ENCODE measurements around the gene CARD19. TPM values are rescaled to one million over a fixed set of nuclear protein-coding genes. Genes with fewer than 3 reads are reported as not detected.

CARD19 gene
- total RNA-seq, 1 experiment from 2014 or later = 33.3 TPM

DNA sequence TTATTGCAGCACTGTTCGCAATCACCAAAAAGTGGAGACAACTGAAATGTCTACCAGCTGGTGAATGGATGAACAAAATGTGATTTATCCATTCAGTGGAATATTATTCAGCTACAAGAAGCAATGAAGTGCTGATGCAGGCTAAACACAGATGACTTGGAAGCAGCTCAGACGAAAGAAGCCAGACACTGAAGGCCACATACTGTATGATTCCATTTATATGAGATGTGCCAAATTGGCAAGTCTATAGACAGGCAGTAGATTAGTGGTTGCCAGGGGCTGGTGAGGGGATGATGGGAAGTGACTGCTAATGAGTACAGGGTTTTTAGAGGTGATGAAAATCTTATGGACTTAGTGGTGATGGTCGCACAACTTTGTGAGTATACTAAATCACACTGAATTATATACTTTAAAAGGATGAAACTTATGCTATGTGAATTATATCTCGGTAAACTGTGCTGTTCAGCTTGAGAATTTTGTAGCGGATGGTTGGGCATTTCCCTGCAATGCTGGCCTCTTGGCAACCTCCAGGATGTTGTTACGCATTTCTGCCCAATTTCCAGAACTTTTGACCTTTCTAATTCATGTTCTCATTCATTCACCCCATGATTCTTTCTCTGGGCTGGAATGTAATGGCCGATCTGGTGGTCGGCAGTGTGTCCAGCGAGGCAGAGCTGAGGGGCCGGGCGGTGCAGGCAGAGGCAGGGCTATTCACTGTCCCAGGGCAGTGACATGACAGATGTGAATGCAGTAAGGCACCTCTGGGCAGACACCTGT lies 66.0 kb downstream of the CARD19 start:
- no peak for DNase-seq (ENCODE audit: low read depth in 1 of 2, low spot score in 2 of 2)

More for the DNA sequence above, 66.0 kb downstream of the CARD19 start:
- Histone ChIP-seq H3K9me3 (replicated peaks) (no peaks in the 10 kb centered on the region), H3K4me1 (replicated peaks) (peaks cover 9% of the 10 kb centered on the region), H3K27ac (no peak overlapping the region), H3K4me3 (no peak overlapping the region), H3K36me3 (no peaks in the 10 kb centered on the region), H3K27me3 (replicated peaks) (no peaks in the 10 kb centered on the region)

Other genes starting within 250 kb of the CARD19 start
- 5.5 and 9.6 TPM in 2 replicates for gene ZNF484, start 218.2 kb upstream of the CARD19 start, total RNA-seq (2014; rRNA removed; shearing (Covaris generic))
- gene FGD3, start 148.7 kb upstream of the CARD19 start, total RNA-seq (2014; rRNA removed; shearing (Covaris generic)) = not detected in 2 replicates
- not detected in 2 replicates for gene SUSD3, start 37.5 kb upstream of the CARD19 start, total RNA-seq (2014; rRNA removed; shearing (Covaris generic))
- gene NINJ1, start 38.0 kb downstream of the CARD19 start, total RNA-seq (2014; rRNA removed; shearing (Covaris generic)) = 24.2 and 34.8 TPM in 2 replicates
- not detected in 2 replicates for gene WNK2, start 87.9 kb downstream of the CARD19 start, total RNA-seq (2014; rRNA removed; shearing (Covaris generic))

Data from SJSA1 (cell line).